Measurements from ENCODE around the gene SERPINA9.
"Not testable (repeated sequence)": the region's sequence is repeated elsewhere in the genome, so short reads cannot be mapped to it uniquely, and the experiment has no call there.

The SERPINA9 gene

GRCh38 chr14:94476023-94476422 lies at the start of gene SERPINA9:
Gene SERPINA9, minus strand, starts transcription at chr14:94476197. Its CDS starts 6,357 bp downstream, at chr14:94469840.
- no peak for DNase-seq

- DNase-seq: no peak
Measured at GRCh38 chr14:94524093-94524492, 48.1 kb upstream of the SERPINA9 start.

- no peak for DNase-seq
Measured at GRCh38 chr14:94523265-94523664, 47.3 kb upstream of the SERPINA9 start.

- no peak for DNase-seq
Measured at GRCh38 chr14:94522115-94522724, 46.2 kb upstream of the SERPINA9 start.

GRCh38 chr14:94521375-94522114 lies 45.5 kb upstream of the SERPINA9 start:
- no peak for DNase-seq

- DNase-seq: no peak
Measured at GRCh38 chr14:94517641-94518257, 41.8 kb upstream of the SERPINA9 start.

GRCh38 chr14:94517248-94517640 lies 41.2 kb upstream of the SERPINA9 start:
- no peak for DNase-seq

- DNase-seq: no peak
Measured at GRCh38 chr14:94515856-94516255, 39.9 kb upstream of the SERPINA9 start.

- DNase-seq: no peak
Measured at GRCh38 chr14:94515426-94515825, 39.4 kb upstream of the SERPINA9 start.

GRCh38 chr14:94514351-94514750 lies 38.4 kb upstream of the SERPINA9 start:
- DNase-seq: no peak

GRCh38 chr14:94510481-94510880 lies 34.5 kb upstream of the SERPINA9 start:
- DNase-seq: not testable (repeated sequence)

- no peak for DNase-seq
Measured at GRCh38 chr14:94509356-94509755, 33.4 kb upstream of the SERPINA9 start, which contains the start of gene SERPINA12. Gene SERPINA12, minus strand, starts transcription at chr14:94509469. Its CDS starts 11,072 bp downstream, at chr14:94498397.

GRCh38 chr14:94505641-94506040 lies 29.6 kb upstream of the SERPINA9 start:
- no peak for DNase-seq

- no peak for DNase-seq
Measured at GRCh38 chr14:94505206-94505605, 29.2 kb upstream of the SERPINA9 start.

GRCh38 chr14:94501588-94502516 lies 25.9 kb upstream of the SERPINA9 start:
- DNase-seq: no peak

- DNase-seq: no peak
Measured at GRCh38 chr14:94500264-94500663, 24.3 kb upstream of the SERPINA9 start.

- DNase-seq: no peak
Measured at GRCh38 chr14:94499673-94500072, 23.7 kb upstream of the SERPINA9 start.

GRCh38 chr14:94498215-94498614 lies 22.2 kb upstream of the SERPINA9 start:
- no peak for DNase-seq

GRCh38 chr14:94494085-94494484 lies 18.1 kb upstream of the SERPINA9 start:
- no peak for DNase-seq

- no peak for DNase-seq
Measured at GRCh38 chr14:94491511-94491910, 15.5 kb upstream of the SERPINA9 start.

GRCh38 chr14:94489336-94489735 lies 13.3 kb upstream of the SERPINA9 start:
- DNase-seq: no peak

GRCh38 chr14:94486883-94487282 lies 10.9 kb upstream of the SERPINA9 start:
- no peak for DNase-seq
